K562 (cell line): Measurements from ENCODE around the gene CHMP5. TPM values are rescaled to one million over a fixed set of nuclear protein-coding genes. Genes with fewer than 3 reads are reported as not detected.

ENCODE experiments used
- ATAC-seq: fragments of 200-7000 bp; cut with Tn5 transposase; 3 replicates; pipeline ENCODE4 v1.9.1; 2020; ENCODE audit warnings: moderate library complexity
- BruUV-seq: library from RNA; stranded (reverse); fragments of 400-500 nt; replicated peaks from 2 replicates; lab custom pipeline; 2021; lab: Mats Ljungman, UMichigan
- CTCF ChIA-PET: fragments of 300-600 bp; formaldehyde crosslinking; extraction: SDS; loops from one replicate; lab custom pipeline; 2021; ENCODE audit warnings: low intra/inter-chr PET ratio; lab: Yijun Ruan, JAX
- POLR2A ChIA-PET: fragments of 300-600, 350-650 bp; sonication (Branson Sonifier 250); formaldehyde crosslinking; extraction: SDS; loops from one replicate; lab custom pipeline; 2021; ENCODE audit warnings: antibody characterized with exemption, inconsistent platforms; lab: Yijun Ruan, JAX
- DNase-seq, 4 experiments: peaks; one replicate each; pipeline versions ENCODE4 v3.0.0 to v3.0.0-alpha.2; 2011 to 2018; ENCODE audit warnings: low spot score in 3 of 4, mixed read lengths in 3 of 4; ENCODE audit errors: extremely low read depth in 1 of 4
- FAIRE-seq: peaks from 2 replicates; lab custom pipeline; 2011; peaks lifted over from hg19 to GRCh38; lab: Jason Lieb, UNC
- H2AFZ ChIP-seq: 2 replicates; pipeline ENCODE4 v1.6.0; 2011; ENCODE audit warnings: low read depth, low read length, control low read depth, inconsistent platforms
- H3K27ac ChIP-seq: fragments of 200-600 bp; 3 replicates; pipeline ENCODE4 v1.8.0; 2011; ENCODE audit warnings: low read depth, mild to moderate bottlenecking, control low read depth, inconsistent platforms, low read length, moderate library complexity, mixed read lengths; ENCODE audit errors: extremely low read depth
- H3K27me3 ChIP-seq, 2 experiments: fragments of 300-600 bp in 1 of 2; 2 replicates in 1 of 2; 3 replicates in 1 of 2; pipeline versions ENCODE4 v1.6.0 to v1.8.0; 2011; ENCODE audit warnings: inconsistent platforms in 2 of 2, low read length in 2 of 2, mild to moderate bottlenecking in 1 of 2, mixed read lengths in 1 of 2, moderate library complexity in 1 of 2; ENCODE audit not compliant: control insufficient read depth in 2 of 2, insufficient read depth in 2 of 2
- H3K36me3 ChIP-seq: fragments of 300-600 bp; 3 replicates; pipeline ENCODE4 v1.8.0; 2011; ENCODE audit warnings: mild to moderate bottlenecking, low read length, inconsistent platforms; ENCODE audit not compliant: control insufficient read depth, insufficient read depth
- H3K4me1 ChIP-seq, 2 experiments: fragments of 200-600 bp in 1 of 2; replicated peaks in 1 of 2; 2 replicates in 1 of 2; 3 replicates in 1 of 2; pipeline versions ENCODE4 v1.5.1 to v1.8.0; 2011; ENCODE audit warnings: inconsistent platforms in 2 of 2, low read length in 2 of 2, mild to moderate bottlenecking in 1 of 2, mixed read lengths in 1 of 2, moderate library complexity in 1 of 2; ENCODE audit not compliant: control insufficient read depth in 2 of 2, insufficient read depth in 2 of 2
- H3K4me2 ChIP-seq: 2 replicates; pipeline ENCODE4 v1.6.1; 2011; ENCODE audit warnings: low read length, control low read depth, inconsistent platforms, mixed read lengths; ENCODE audit not compliant: insufficient read depth
- H3K4me3 ChIP-seq: fragments of 200-600 bp; sonication (generic), shearing (Covaris generic); 2 replicates; pipeline ENCODE4 v1.5.1; 2016; ENCODE audit warnings: control low read depth, inconsistent platforms
- H3K79me2 ChIP-seq: fragments of 200-600 bp; 3 replicates; pipeline ENCODE4 v1.8.0; 2011; ENCODE audit warnings: low read length, inconsistent platforms; ENCODE audit not compliant: control insufficient read depth, insufficient read depth
- H3K9ac ChIP-seq, 2 experiments: 2 replicates each; pipeline versions ENCODE4 v1.6.0 to v1.6.1; 2011; ENCODE audit warnings: low read depth in 2 of 2, low read length in 2 of 2, control low read depth in 1 of 2, inconsistent platforms in 1 of 2, mild to moderate bottlenecking in 1 of 2, mixed read lengths in 1 of 2; ENCODE audit not compliant: insufficient read depth in 1 of 2
- H3K9me1 ChIP-seq: one replicate; pipeline ENCODE4 v1.6.0; 2011; ENCODE audit warnings: inconsistent platforms, mild to moderate bottlenecking, low read length, moderate library complexity; ENCODE audit not compliant: control insufficient read depth, insufficient read depth
- H3K9me3 ChIP-seq: replicated peaks from 2 replicates; pipeline ENCODE4 v1.5.1; 2011; ENCODE audit warnings: low read depth, low read length, inconsistent platforms; ENCODE audit not compliant: control insufficient read depth, insufficient read depth
- H4K20me1 ChIP-seq: replicated peaks from 2 replicates; pipeline ENCODE4 v1.6.1; 2011; ENCODE audit warnings: low read length, inconsistent platforms, mixed read lengths; ENCODE audit not compliant: control insufficient read depth, insufficient read depth
- CC2D1A ChIP-seq: fragments of 450-650 bp; IDR thresholded peaks from 2 replicates; pipeline ENCODE4 v1.6.1; 2017; ENCODE audit warnings: mild to moderate bottlenecking
- EP300 ChIP-seq: IDR thresholded peaks from 2 replicates; pipeline ENCODE4 v1.6.1; 2012; ENCODE audit warnings: low read length, improper control_type of control experiment
- FOXJ3 ChIP-seq: sonication (generic); formaldehyde crosslinking; IDR thresholded peaks from 2 replicates; pipeline ENCODE4 v1.4.0; 2020; ENCODE audit warnings: mild to moderate bottlenecking, missing genetic modification reagents
- GABPB1 ChIP-seq: sonication (generic); formaldehyde crosslinking; IDR thresholded peaks from 2 replicates; pipeline ENCODE4 v1.8.0; 2022; ENCODE audit warnings: mild to moderate bottlenecking, missing genetic modification reagents
- NCOA1 ChIP-seq: fragments of 450-650 bp; IDR thresholded peaks from 2 replicates; pipeline ENCODE4 v1.6.1; 2016; ENCODE audit warnings: low read depth
- NFYB ChIP-seq: IDR thresholded peaks from 2 replicates; pipeline ENCODE4 v1.6.1; 2011; ENCODE audit warnings: mild to moderate bottlenecking, moderate library complexity; ENCODE audit not compliant: insufficient read length; ENCODE audit errors: extremely low read depth
- NRF1 ChIP-seq, 2 experiments: fragments of 450-650 bp; IDR thresholded peaks in 1 of 2; conservative IDR thresholded peaks in 1 of 2; 2 replicates each; pipeline ENCODE4 v1.6.1; 2014; ENCODE audit warnings: mild to moderate bottlenecking in 2 of 2
- PML ChIP-seq: IDR thresholded peaks from 2 replicates; pipeline ENCODE4 v1.6.1; 2012; ENCODE audit warnings: low read length, inconsistent platforms
- RBBP5 ChIP-seq: fragments of 200-600 bp; sonication (generic); IDR thresholded peaks from 2 replicates; pipeline ENCODE4 v1.6.1; 2012; ENCODE audit warnings: borderline replicate concordance, mild to moderate bottlenecking, low read length, control low read depth, inconsistent platforms; ENCODE audit not compliant: insufficient read depth, poor library complexity, severe bottlenecking
- SRSF3 ChIP-seq: fragments of 200-400 bp; formaldehyde crosslinking; IDR thresholded peaks from 2 replicates; pipeline ENCODE4 v1.6.1; 2016; ENCODE audit warnings: mild to moderate bottlenecking, low read length, moderate library complexity; ENCODE audit not compliant: insufficient read depth
- TCF7 ChIP-seq: sonication (generic); IDR thresholded peaks from 2 replicates; pipeline ENCODE4 v1.6.1; 2016; ENCODE audit warnings: antibody characterized with exemption, borderline replicate concordance
- ZC3H4 ChIP-seq: sonication (generic); formaldehyde crosslinking; IDR thresholded peaks from 2 replicates; pipeline ENCODE4 v1.9.0; 2021; ENCODE audit warnings: missing genetic modification reagents, borderline replicate concordance
- ZNF263 ChIP-seq: sonication (generic); formaldehyde crosslinking; IDR thresholded peaks from 2 replicates; pipeline ENCODE4 v1.8.0; 2022; ENCODE audit warnings: mild to moderate bottlenecking, missing genetic modification reagents, borderline replicate concordance
- ZNF282 ChIP-seq: sonication (generic); formaldehyde crosslinking; IDR thresholded peaks from 2 replicates; pipeline ENCODE4 v1.8.1; 2023; ENCODE audit warnings: missing genetic modification reagents
- ZNF347 ChIP-seq: fragments of 450-650 bp; formaldehyde crosslinking; IDR thresholded peaks from 2 replicates; pipeline ENCODE4 v1.4.0; 2020; ENCODE audit warnings: low read depth, mild to moderate bottlenecking, moderate library complexity
- WGBS: fragments of 100-300 bp; shearing (Covaris generic); methylation state at CpG from one replicate; pipeline ENCODE4 v1.1.6; 2016; ENCODE audit warnings: low coverage, mixed read lengths; ENCODE audit not compliant: insufficient coverage; ENCODE audit errors: missing lambda C conversion rate; 5-methylcytosine and 5-hydroxymethylcytosine counted together
- in situ Hi-C: fragments of 300-500 bp; cut with MboI; formaldehyde crosslinking; loops from 4 replicates; pipeline ENCODE4 v1.15.0; 2018; ENCODE audit warnings: inconsistent platforms, mixed read lengths
- intact Hi-C: fragments of 100-400 bp; cut with micrococcal nuclease; formaldehyde crosslinking; loops from 2 replicates; pipeline ENCODE4 v1.14.2; 2022
- polyA plus RNA-seq, 8 experiments: library from polyadenylated mRNA; depleted of rRNA in 4 of 8; stranded (reverse) in 5 of 8; unstranded in 3 of 8; fragments of >200 nt; fragmentation: Nextera tagmentation in 2 of 8; fragmentation: Illumina TruSeq in 1 of 8; extraction: Ambion mirVana in 2 of 8; extraction: Trizol in 1 of 8; gene quantifications; 2 replicates each; pipeline versions ENCODE4 v1.2.1 to v1.2.3, GENCODE V29; 2011 to 2014; ENCODE audit warnings: inconsistent platforms in 1 of 8, missing spikeins in 1 of 8
- total RNA-seq, 7 experiments: library from RNA; depleted of rRNA in 6 of 7; stranded (reverse); fragments of >200 nt in 6 of 7; fragmentation: Illumina TruSeq in 2 of 7; extraction: Trizol in 2 of 7; gene quantifications; 2 replicates each; pipeline versions ENCODE4 v1.2.1 to v1.2.3, GENCODE V29; 2011 to 2021; ENCODE audit warnings: low replicate concordance in 1 of 7

The CHMP5 gene
- total and polyA plus RNA-seq, 9 of the 15 experiments (the other 6 are each of a cell fraction or from before 2014, with no cell fraction given), result 36.0 to 105 (median 54.9) TPM

DNA sequence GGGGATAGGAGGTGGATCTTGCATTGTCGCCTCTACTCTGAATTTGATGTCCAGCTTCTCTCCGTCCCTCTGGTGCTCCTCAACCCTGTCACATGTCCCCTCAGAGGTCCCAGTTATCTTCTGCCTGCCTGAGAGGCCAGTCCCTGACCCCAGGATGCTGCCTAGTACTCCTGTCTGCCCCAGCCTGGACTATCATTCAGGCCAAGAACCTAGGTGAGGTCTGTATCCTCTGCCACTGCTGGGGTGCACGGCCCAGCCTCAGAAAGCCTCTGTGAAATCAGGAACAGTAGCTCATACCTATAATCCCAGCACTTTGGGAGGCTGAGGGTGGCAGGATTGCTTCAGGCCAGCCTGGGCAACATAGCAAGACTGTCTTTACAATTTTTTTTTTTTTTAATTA lies 16.2 kb upstream of the CHMP5 start:
- CTCF ChIA-PET, result interaction anchor here (0.5 kb wide), 1 partner anchor 1294 kb away, joined by 3 read pairs; no protein-coding TSS in a partner anchor

GRCh38 chr9:33249087-33249658 lies 15.7 kb upstream of the CHMP5 start:
- ATAC-seq (peak; percentile 31; the same call in 2 of the 3 replicates), FAIRE-seq (no peak), DNase-seq (no peak)
- intact Hi-C loops, result no loop called here
- Histone ChIP-seq H3K4me3 (no peak overlapping the region), H3K36me3 (peaks cover 20% of the 10 kb centered on the region; the same call in 2 of the 3 replicates), H3K4me1 (no peaks in the 10 kb centered on the region), H3K27me3 (no peaks in the 10 kb centered on the region), H3K9me3 (no peaks in the 10 kb centered on the region), H3K27ac (no peak overlapping the region), H2AFZ (no peak overlapping the region), H3K79me2 (no peaks in the 10 kb centered on the region), H3K4me2 (no peak overlapping the region), H3K9me1 (no peaks in the 10 kb centered on the region), H3K9ac (no peak overlapping the region), H4K20me1 (no peaks in the 10 kb centered on the region; the same call in 1 of the 2 replicates)
- POLR2A ChIA-PET, result interaction anchor here (0.6 to 2.6 kb wide), 7 partner anchors 9 to 356 kb away, joined by 3 to 10 read pairs (median 5); partner anchors contain the start of genes BAG1, CHMP5 and SPINK4
- no TSS peak for BruUV-seq
- in situ Hi-C loops, result loop anchor here (25.0 kb wide), 2 partner anchors 687 to 862 kb away; partner anchors contain the start of genes ACO1, NDUFB6, SMIM27 and TOPORS
- TF ChIP-seq TCF7, result no peak
- no peak for TF ChIP-seq ZC3H4 (CRISPR knock-in tag)
- no peak for TF ChIP-seq ZNF263 (CRISPR knock-in tag)
- no peak for TF ChIP-seq RBBP5
- TF ChIP-seq CC2D1A, result no peak
- TF ChIP-seq EP300, result no peak
- no peak for TF ChIP-seq NFYB
- TF ChIP-seq NRF1 (conservative IDR thresholded peaks at IDR 0.05 in 1 of 2, IDR thresholded peaks at IDR 0.05 in 1 of 2), result no peak
- no peak for TF ChIP-seq PML
- TF ChIP-seq FOXJ3 (CRISPR knock-in tag), result no peak
- CTCF ChIA-PET, result interaction anchor here (0.5 kb wide), 1 partner anchor 1294 kb away, joined by 3 read pairs; no protein-coding TSS in a partner anchor
- WGBS, result 48% methylated on average over 4 of the region's 6 CpGs

More for the DNA sequence above, 16.2 kb upstream of the CHMP5 start:
- POLR2A ChIA-PET, result interaction anchor here (1.1 kb wide), 3 partner anchors 10 to 15 kb away, joined by 3 to 5 read pairs (median 4); no protein-coding TSS in a partner anchor
- no peak overlapping the region for H3K4me3 ChIP-seq
- no peaks in the 10 kb centered on the region for H3K4me1 ChIP-seq
- no peaks in the 10 kb centered on the region for H3K27me3 ChIP-seq
- intact Hi-C loops, result no loop called here
- no peaks in the 10 kb centered on the region for H3K9me3 ChIP-seq
- no peak overlapping the region for H2AFZ ChIP-seq
- H3K36me3 ChIP-seq, result peaks cover 20% of the 10 kb centered on the region; the same call in 2 of the 3 replicates
- no TSS peak for BruUV-seq
- H3K4me2 ChIP-seq, result no peak overlapping the region
- FAIRE-seq (no peak), ATAC-seq (no peak), DNase-seq (no peak)
- no peaks in the 10 kb centered on the region; the same call in 1 of the 2 replicates for H4K20me1 ChIP-seq
- WGBS, result 96% methylated on average over 3 of the region's 3 CpGs
- H3K79me2 ChIP-seq, result no peaks in the 10 kb centered on the region
- TF ChIP-seq ZNF347 (CRISPR knock-in tag) (no peak), SRSF3 (no peak), GABPB1 (CRISPR knock-in tag) (no peak), ZNF282 (CRISPR knock-in tag) (no peak), NCOA1 (no peak)
- in situ Hi-C loops, result loop anchor here (25.0 kb wide), 2 partner anchors 686 to 861 kb away; partner anchors contain the start of genes ACO1, NDUFB6, SMIM27 and TOPORS
- no peak overlapping the region for H3K27ac ChIP-seq
- H3K9me1 ChIP-seq, result no peaks in the 10 kb centered on the region
- no peak overlapping the region for H3K9ac ChIP-seq
